ENCODE measurements around the gene COG2. TPM values are rescaled to one million over a fixed set of nuclear protein-coding genes. Genes with fewer than 3 reads are reported as not detected.

Gene COG2
- total RNA-seq, 1 donor from 2014 or later: 29.7 TPM

DNA sequence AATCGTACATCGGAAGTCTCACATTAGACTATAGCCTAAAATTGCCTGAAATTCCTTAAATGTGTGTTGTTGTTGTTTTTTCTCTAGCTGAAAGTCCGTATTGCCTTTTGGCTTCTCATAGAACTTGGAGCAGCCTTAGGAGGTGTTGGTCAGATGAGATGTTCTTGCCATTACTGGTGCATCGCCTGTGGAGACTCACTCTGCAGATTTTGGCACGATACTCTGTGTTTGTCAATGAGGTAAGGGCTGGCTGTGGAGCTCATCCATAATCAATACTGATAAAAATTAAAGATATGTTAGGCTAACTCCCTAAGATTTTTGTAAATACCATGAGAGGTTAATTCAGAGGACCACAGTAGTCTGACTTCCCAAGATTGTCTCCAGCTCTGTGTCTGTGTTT lies 42.7 kb downstream of the COG2 start:
- Histone ChIP-seq H3K4me3 (ENCODE audit: low read depth, low read length) (no peak overlapping the region), H3K36me3 (ENCODE audit: control insufficient read depth, insufficient read depth, low read length) (no peaks in the 10 kb centered on the region), H3K27me3 (ENCODE audit: control insufficient read depth, insufficient read depth, low read length) (no peaks in the 10 kb centered on the region)
- TF ChIP-seq, protein P1, sequence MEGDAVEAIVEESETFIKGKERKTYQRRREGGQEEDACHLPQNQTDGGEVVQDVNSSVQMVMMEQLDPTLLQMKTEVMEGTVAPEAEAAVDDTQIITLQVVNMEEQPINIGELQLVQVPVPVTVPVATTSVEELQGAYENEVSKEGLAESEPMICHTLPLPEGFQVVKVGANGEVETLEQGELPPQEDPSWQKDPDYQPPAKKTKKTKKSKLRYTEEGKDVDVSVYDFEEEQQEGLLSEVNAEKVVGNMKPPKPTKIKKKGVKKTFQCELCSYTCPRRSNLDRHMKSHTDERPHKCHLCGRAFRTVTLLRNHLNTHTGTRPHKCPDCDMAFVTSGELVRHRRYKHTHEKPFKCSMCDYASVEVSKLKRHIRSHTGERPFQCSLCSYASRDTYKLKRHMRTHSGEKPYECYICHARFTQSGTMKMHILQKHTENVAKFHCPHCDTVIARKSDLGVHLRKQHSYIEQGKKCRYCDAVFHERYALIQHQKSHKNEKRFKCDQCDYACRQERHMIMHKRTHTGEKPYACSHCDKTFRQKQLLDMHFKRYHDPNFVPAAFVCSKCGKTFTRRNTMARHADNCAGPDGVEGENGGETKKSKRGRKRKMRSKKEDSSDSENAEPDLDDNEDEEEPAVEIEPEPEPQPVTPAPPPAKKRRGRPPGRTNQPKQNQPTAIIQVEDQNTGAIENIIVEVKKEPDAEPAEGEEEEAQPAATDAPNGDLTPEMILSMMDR (IDR thresholded peaks at IDR 0.05; ENCODE audit: insufficient read depth, low read length, poor library complexity, severe bottlenecking): no peak
- DNase-seq (ENCODE audit: low read depth): no peak

DNA sequence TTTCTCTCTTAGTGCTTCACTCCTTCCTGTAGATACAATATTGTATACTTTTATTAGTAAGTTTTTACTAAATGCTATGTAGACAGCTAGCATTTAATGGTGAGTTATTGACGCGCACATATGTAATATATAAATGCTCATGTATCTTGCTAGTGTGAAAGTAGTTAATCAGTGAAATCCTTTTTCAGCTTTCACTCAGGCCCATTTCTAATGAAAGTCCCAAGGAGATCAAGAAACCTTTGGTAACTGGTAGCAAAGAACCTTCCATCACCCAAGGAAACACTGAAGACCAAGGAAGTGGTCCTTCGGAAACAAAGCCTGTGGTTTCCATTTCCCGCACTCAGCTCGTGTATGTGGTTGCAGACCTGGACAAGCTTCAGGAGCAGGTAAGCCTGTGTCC lies 44.5 kb downstream of the COG2 start:
- H3K4me3 ChIP-seq (ENCODE audit: low read depth, low read length): no peak overlapping the region
- H3K36me3 ChIP-seq (ENCODE audit: control insufficient read depth, insufficient read depth, low read length): no peaks in the 10 kb centered on the region
- no peaks in the 10 kb centered on the region for H3K27me3 ChIP-seq (ENCODE audit: control insufficient read depth, insufficient read depth, low read length)
- DNase-seq (ENCODE audit: low read depth): no peak
- TF ChIP-seq, protein P1 (IDR thresholded peaks at IDR 0.05; ENCODE audit: insufficient read depth, low read length, poor library complexity, severe bottlenecking): no peak

DNA sequence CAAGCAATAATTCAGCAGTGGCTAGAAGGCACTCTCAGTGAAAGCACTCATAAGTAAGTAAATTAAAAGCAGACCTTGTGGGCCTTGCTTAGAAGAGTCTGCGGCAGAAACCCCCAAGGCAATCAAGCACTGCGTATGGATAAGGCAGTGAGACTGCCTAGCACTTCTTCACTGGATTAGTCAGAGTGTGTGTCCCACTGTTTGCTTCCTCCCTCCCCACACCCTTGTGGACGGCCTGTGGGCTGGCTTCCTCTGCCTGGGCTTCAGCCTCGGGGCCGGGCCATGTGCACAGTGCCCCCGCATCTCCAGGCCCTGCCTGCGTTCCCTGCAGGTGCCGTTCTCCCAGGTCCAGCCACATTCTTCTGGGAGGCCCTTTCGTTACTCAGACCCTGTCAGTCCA lies 47.8 kb downstream of the COG2 start:
- Histone ChIP-seq H3K36me3 (ENCODE audit: control insufficient read depth, insufficient read depth, low read length) (no peaks in the 10 kb centered on the region), H3K27me3 (ENCODE audit: control insufficient read depth, insufficient read depth, low read length) (no peaks in the 10 kb centered on the region), H3K4me3 (ENCODE audit: low read depth, low read length) (no peak overlapping the region)
- TF ChIP-seq, protein P1 (IDR thresholded peaks at IDR 0.05; ENCODE audit: insufficient read depth, low read length, poor library complexity, severe bottlenecking): no peak
- DNase-seq (ENCODE audit: low read depth): no peak

DNA sequence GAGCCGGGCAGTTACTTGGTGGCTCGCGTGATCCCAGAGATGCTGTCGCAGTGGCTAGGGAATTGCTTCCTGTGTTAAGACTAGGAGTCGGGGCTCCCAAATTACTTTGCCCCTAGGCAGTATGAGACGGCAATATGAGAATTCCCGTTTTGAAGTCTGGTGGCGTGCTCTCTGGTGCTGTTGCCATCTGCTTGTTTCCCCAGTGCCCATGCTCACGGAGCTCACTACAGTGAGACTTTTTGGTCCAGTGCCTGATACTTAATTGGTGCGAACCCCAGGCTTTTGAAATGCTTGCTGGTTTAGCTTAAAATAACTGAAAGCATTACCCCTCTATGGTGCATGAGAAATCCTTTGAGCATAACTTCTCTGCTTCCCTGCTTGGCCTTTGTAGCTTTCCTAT lies 49.3 kb downstream of the COG2 start:
- Histone ChIP-seq H3K27me3 (ENCODE audit: control insufficient read depth, insufficient read depth, low read length) (no peaks in the 10 kb centered on the region), H3K4me3 (ENCODE audit: low read depth, low read length) (no peak overlapping the region), H3K36me3 (ENCODE audit: control insufficient read depth, insufficient read depth, low read length) (no peaks in the 10 kb centered on the region)
- DNase-seq (ENCODE audit: low read depth): no peak
- TF ChIP-seq, protein P1 (IDR thresholded peaks at IDR 0.05; ENCODE audit: insufficient read depth, low read length, poor library complexity, severe bottlenecking): no peak

DNA sequence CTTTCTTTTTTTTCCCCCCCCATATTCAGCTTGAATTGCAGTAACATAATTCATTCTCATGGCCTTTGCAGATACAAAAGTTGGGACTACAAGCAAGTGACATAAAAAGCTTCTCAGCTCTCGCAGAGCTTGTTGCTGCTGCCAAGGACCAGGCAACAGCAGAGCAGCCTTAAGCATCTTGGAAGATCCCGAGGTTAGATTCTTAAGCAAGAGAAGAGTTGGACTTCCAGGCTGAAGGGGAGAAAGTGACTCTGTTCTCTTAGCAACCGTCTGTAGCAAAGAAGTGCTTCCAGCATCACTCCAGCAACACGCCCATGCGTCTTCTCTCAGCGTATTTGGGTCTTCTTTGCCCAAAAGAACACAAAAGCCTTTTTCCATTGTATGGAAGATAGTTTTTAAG lies 50.9 kb downstream of the COG2 start:
- no peak overlapping the region for H3K4me3 ChIP-seq (ENCODE audit: low read depth, low read length)
- TF ChIP-seq, protein P1 (IDR thresholded peaks at IDR 0.05; ENCODE audit: insufficient read depth, low read length, poor library complexity, severe bottlenecking): no peak
- no peak for DNase-seq (ENCODE audit: low read depth)
- no peaks in the 10 kb centered on the region for H3K27me3 ChIP-seq (ENCODE audit: control insufficient read depth, insufficient read depth, low read length)
- no peaks in the 10 kb centered on the region for H3K36me3 ChIP-seq (ENCODE audit: control insufficient read depth, insufficient read depth, low read length)

DNA sequence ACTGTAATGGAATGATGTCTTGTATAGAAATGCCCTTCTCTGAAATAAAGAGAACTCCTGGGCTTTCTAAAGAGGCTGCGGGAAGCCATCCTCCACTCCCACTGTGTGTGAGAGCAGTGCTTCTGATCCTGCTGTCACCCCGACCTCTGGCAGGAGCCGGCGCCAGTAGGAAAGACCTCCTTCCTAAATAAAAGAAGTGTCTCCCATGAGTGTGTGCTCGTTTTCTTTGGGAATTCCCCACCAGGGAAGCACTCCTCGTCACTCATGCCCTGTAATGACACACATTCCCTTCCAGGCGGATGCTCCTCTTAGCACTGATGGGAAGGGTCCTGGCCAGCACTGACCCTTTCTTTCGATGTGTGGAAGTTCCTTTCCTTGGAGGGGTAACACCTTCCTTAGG lies 51.5 kb downstream of the COG2 start:
- TF ChIP-seq, protein P1 (IDR thresholded peaks at IDR 0.05; ENCODE audit: insufficient read depth, low read length, poor library complexity, severe bottlenecking): no peak
- no peaks in the 10 kb centered on the region for H3K36me3 ChIP-seq (ENCODE audit: control insufficient read depth, insufficient read depth, low read length)
- DNase-seq (ENCODE audit: low read depth): no peak
- H3K27me3 ChIP-seq (ENCODE audit: control insufficient read depth, insufficient read depth, low read length): no peaks in the 10 kb centered on the region
- no peak overlapping the region for H3K4me3 ChIP-seq (ENCODE audit: low read depth, low read length)

Data from kidney epithelial cell (primary cell).